Mesenchymal stem cell (in vitro differentiated cells and primary cell): ENCODE results near the gene SPDYC.

Experiments
- DNase-seq: peaks from one replicate; pipeline ENCODE4 v3.0.0-alpha.2; 2013
- H2AFZ ChIP-seq: one replicate; pipeline ENCODE4 v1.6.1; 2013; ENCODE audit warnings: low read depth, mild to moderate bottlenecking, control low read depth, inconsistent platforms, low read length, moderate library complexity
- H2AK5ac ChIP-seq: 2 replicates; pipeline ENCODE4 v1.6.1; 2013; ENCODE audit warnings: low read length, moderate library complexity, mild to moderate bottlenecking, inconsistent platforms; ENCODE audit not compliant: severe bottlenecking
- H2BK120ac ChIP-seq: one replicate; pipeline ENCODE4 v1.6.1; 2013; ENCODE audit warnings: low read depth, mild to moderate bottlenecking, inconsistent platforms, low read length, moderate library complexity
- H2BK12ac ChIP-seq, 2 experiments: one replicate each; pipeline ENCODE4 v1.6.1; 2013; ENCODE audit warnings: inconsistent platforms in 2 of 2, low read length in 2 of 2, mild to moderate bottlenecking in 2 of 2, moderate library complexity in 2 of 2, control low read depth in 1 of 2
- H2BK15ac ChIP-seq: one replicate; pipeline ENCODE4 v1.6.1; 2013; ENCODE audit warnings: mild to moderate bottlenecking, low read depth, inconsistent platforms; ENCODE audit not compliant: poor library complexity, severe bottlenecking
- H2BK5ac ChIP-seq: 2 replicates; pipeline ENCODE4 v1.6.1; 2013; ENCODE audit warnings: low read depth, mild to moderate bottlenecking, low read length, control low read depth, inconsistent platforms; ENCODE audit not compliant: poor library complexity, severe bottlenecking
- H3K14ac ChIP-seq, 2 experiments: one replicate each; pipeline ENCODE4 v1.6.1; 2013; ENCODE audit warnings: inconsistent platforms in 2 of 2, low read length in 2 of 2, control low read depth in 1 of 2, mild to moderate bottlenecking in 1 of 2, moderate library complexity in 1 of 2
- H3K18ac ChIP-seq, 2 experiments: one replicate each; pipeline ENCODE4 v1.6.1; 2013; ENCODE audit warnings: inconsistent platforms in 2 of 2, low read length in 2 of 2, control low read depth in 1 of 2, low read depth in 1 of 2, mild to moderate bottlenecking in 1 of 2
- H3K23ac ChIP-seq, 2 experiments: one replicate each; pipeline ENCODE4 v1.6.1; 2013; ENCODE audit warnings: inconsistent platforms in 2 of 2, low read length in 2 of 2, mild to moderate bottlenecking in 2 of 2, moderate library complexity in 2 of 2, control low read depth in 1 of 2
- H3K27ac ChIP-seq: 2 replicates; pipeline ENCODE4 v1.5.1; 2013; ENCODE audit warnings: mild to moderate bottlenecking, moderate library complexity, low read length, control low read depth, inconsistent platforms; ENCODE audit not compliant: poor library complexity, severe bottlenecking
- H3K27me3 ChIP-seq, 2 experiments: 2 replicates each; pipeline versions ENCODE4 v1.6.1 to v1.7.0; 2013; ENCODE audit warnings: low read length in 2 of 2, mild to moderate bottlenecking in 2 of 2, moderate library complexity in 2 of 2, control low read depth in 1 of 2, inconsistent platforms in 1 of 2; ENCODE audit not compliant: control insufficient read depth in 1 of 2, insufficient read depth in 1 of 2
- H3K36me3 ChIP-seq, 2 experiments: 2 replicates each; pipeline versions ENCODE4 v1.6.1 to v1.7.0; 2013; ENCODE audit warnings: low read length in 2 of 2, control low read depth in 1 of 2, inconsistent platforms in 1 of 2, low read depth in 1 of 2, mild to moderate bottlenecking in 1 of 2; ENCODE audit not compliant: insufficient read depth in 2 of 2, control insufficient read depth in 1 of 2
- H3K4ac ChIP-seq, 2 experiments: one replicate each; pipeline ENCODE4 v1.6.1; 2013; ENCODE audit warnings: inconsistent platforms in 2 of 2, low read length in 2 of 2, mild to moderate bottlenecking in 2 of 2, moderate library complexity in 2 of 2, control low read depth in 1 of 2, low read depth in 1 of 2
- H3K4me1 ChIP-seq: 2 replicates; pipeline ENCODE4 v1.6.1; 2013; ENCODE audit warnings: low read depth, low read length, control low read depth; ENCODE audit not compliant: control insufficient read depth, insufficient read depth
- H3K4me2 ChIP-seq: 2 replicates; pipeline ENCODE4 v1.6.1; 2013; ENCODE audit warnings: low read length, mild to moderate bottlenecking, inconsistent platforms; ENCODE audit not compliant: poor library complexity, severe bottlenecking
- H3K4me3 ChIP-seq, 2 experiments: 2 replicates each; pipeline versions ENCODE4 v1.5.1 to v1.7.0; 2013; ENCODE audit warnings: low read length in 2 of 2, mild to moderate bottlenecking in 2 of 2, control low read depth in 1 of 2, low read depth in 1 of 2; ENCODE audit not compliant: insufficient read depth in 1 of 2
- H3K79me1 ChIP-seq: replicated peaks from 2 replicates; pipeline ENCODE4 v1.6.1; 2013; ENCODE audit warnings: mild to moderate bottlenecking, control low read depth, low read length, inconsistent platforms; ENCODE audit not compliant: poor library complexity, severe bottlenecking
- H3K9ac ChIP-seq: 2 replicates; pipeline ENCODE4 v1.7.0; 2013; ENCODE audit warnings: mild to moderate bottlenecking, low read length, moderate library complexity
- H3K9me3 ChIP-seq: 2 replicates; pipeline ENCODE4 v1.7.0; 2013; ENCODE audit warnings: mild to moderate bottlenecking, low read length; ENCODE audit not compliant: control insufficient read depth
- H4K8ac ChIP-seq: one replicate; pipeline ENCODE4 v1.6.1; 2013; ENCODE audit warnings: inconsistent platforms, mild to moderate bottlenecking, low read length, moderate library complexity
- H4K91ac ChIP-seq: one replicate; pipeline ENCODE4 v1.6.1; 2013; ENCODE audit warnings: mild to moderate bottlenecking, low read length, inconsistent platforms
- WGBS: methylation state at CpG from one replicate; pipeline ENCODE4 v1.1.7; 2013; ENCODE audit warnings: mixed read lengths; 5-methylcytosine and 5-hydroxymethylcytosine counted together

Gene SPDYC

DNA sequence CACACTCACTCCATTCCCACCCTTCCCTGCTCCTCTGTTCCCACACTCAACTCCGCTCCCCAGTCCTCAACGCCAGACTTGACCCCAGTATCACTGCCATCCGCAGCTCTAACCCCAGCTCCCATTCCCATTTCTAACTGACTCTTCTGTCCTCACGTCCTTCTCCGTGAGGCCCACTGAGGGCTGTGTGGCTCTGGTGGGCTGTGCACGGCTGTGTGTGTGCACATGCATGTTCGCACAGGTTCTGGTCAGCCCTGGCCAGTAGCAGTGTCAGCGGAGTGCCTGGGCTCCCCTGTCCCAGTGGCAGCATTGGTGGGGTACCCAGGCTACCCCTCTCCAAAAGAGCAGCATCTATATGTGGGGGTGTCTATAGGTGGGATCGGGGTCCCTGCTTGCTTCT lies 16.7 kb downstream of the SPDYC start:
- H4K91ac ChIP-seq = no peak overlapping the region
- H3K4me3 ChIP-seq = no peak overlapping the region
- H2BK5ac ChIP-seq = no peak overlapping the region
- H2AFZ ChIP-seq = no peak overlapping the region
- peaks cover 20% of the 10 kb centered on the region for H3K4me1 ChIP-seq
- DNase-seq = no peak
- no peak overlapping the region for H3K14ac ChIP-seq
- no peaks in the 10 kb centered on the region for H3K9me3 ChIP-seq
- H2BK15ac ChIP-seq = no peak overlapping the region
- H3K27me3 ChIP-seq = no peaks in the 10 kb centered on the region
- 98% methylated on average over 9 of the region's 9 CpGs for WGBS
- peaks cover 47% of the 10 kb centered on the region for H3K79me1 ChIP-seq
- no peak overlapping the region for H3K23ac ChIP-seq
- H3K18ac ChIP-seq = no peak overlapping the region
- H2BK12ac ChIP-seq = no peak overlapping the region
- no peak overlapping the region for H2AK5ac ChIP-seq
- H3K27ac ChIP-seq = no peak overlapping the region
- H3K9ac ChIP-seq = no peak overlapping the region
- no peak overlapping the region for H3K4ac ChIP-seq
- H4K8ac ChIP-seq = no peak overlapping the region
- no peak overlapping the region for H2BK120ac ChIP-seq
- peaks cover 73 to 79% of the 10 kb centered on the region in 2 experiments for H3K36me3 ChIP-seq
- H3K4me2 ChIP-seq = no peak overlapping the region

DNA sequence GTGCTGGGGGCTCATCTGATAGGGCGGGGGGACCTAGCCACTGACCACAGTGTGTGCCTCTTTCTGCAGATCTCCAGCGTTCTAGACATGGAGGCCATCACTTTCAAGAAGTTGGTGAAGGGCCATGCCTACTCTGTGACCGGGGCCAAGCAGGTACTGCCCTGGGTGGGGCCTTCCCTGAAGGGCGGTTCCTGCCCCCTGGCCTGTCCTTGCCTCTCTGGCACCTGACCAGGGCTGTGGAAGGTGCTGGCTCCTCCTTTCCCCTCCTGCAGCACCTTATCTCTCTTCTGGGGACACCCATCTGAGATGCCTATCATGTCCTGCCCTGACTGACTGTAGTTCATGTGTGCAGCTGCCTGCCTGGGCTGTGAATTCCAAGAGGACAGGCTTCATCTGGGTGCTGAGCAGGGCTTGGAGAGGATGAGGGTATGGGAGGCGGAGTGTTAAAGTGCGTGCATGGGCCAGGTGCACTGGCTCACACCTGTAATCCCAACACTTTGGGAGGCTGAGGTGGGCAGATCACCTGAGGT lies 17.2 kb downstream of the SPDYC start:
- no peak overlapping the region for H2AFZ ChIP-seq
- H3K27me3 ChIP-seq = no peaks in the 10 kb centered on the region
- H4K91ac ChIP-seq = no peak overlapping the region
- H3K4me3 ChIP-seq = no peak overlapping the region
- H3K36me3 ChIP-seq = peaks cover 76 to 84% of the 10 kb centered on the region in 2 experiments
- H2BK15ac ChIP-seq = no peak overlapping the region
- H2BK120ac ChIP-seq = no peak overlapping the region
- H3K18ac ChIP-seq = no peak overlapping the region
- H3K9ac ChIP-seq = no peak overlapping the region
- H2AK5ac ChIP-seq = no peak overlapping the region
- no peak overlapping the region for H2BK5ac ChIP-seq
- H3K9me3 ChIP-seq = no peaks in the 10 kb centered on the region
- H3K14ac ChIP-seq = no peak overlapping the region
- no peak overlapping the region for H3K4me2 ChIP-seq
- H2BK12ac ChIP-seq = no peak overlapping the region
- H3K23ac ChIP-seq = no peak overlapping the region
- peaks cover 20% of the 10 kb centered on the region for H3K4me1 ChIP-seq
- no peak overlapping the region for H4K8ac ChIP-seq
- H3K79me1 ChIP-seq = peaks cover 47% of the 10 kb centered on the region
- H3K4ac ChIP-seq = no peak overlapping the region
- 95% methylated on average over 6 of the region's 6 CpGs for WGBS
- no peak for DNase-seq
- no peak overlapping the region for H3K27ac ChIP-seq

DNA sequence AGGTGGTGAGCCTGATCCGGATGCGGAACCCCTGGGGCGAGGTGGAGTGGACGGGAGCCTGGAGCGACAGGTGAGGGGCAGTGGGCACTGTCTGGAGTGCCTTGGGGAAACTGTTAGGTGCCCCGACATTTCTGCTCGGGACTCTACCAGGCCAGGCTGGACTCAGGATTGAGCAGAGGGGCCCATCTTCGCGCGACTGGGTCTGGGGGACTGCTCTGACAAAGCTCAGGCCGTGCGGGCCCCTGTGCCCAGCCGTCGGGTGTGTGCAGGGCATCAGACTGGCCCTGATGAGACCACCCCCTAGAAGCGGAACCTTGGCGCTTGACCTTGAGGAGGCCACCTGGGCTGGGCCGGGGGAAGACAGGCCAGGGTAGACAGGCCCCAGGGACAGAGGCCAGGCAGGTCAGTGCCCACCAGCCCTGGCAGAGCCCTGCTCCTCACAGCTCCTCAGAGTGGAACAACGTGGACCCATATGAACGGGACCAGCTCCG lies 18.0 kb downstream of the SPDYC start:
- Histone ChIP-seq H3K27me3 (no peaks in the 10 kb centered on the region), H3K18ac (no peak overlapping the region), H3K4me1 (peaks cover 15% of the 10 kb centered on the region), H3K36me3 (peaks cover 73 to 89% of the 10 kb centered on the region in 2 experiments), H4K8ac (peak overlapping the region; percentile 10), H3K4me2 (no peak overlapping the region), H2BK15ac (no peak overlapping the region), H3K27ac (no peak overlapping the region), H2BK120ac (no peak overlapping the region), H3K4me3 (no peak overlapping the region), H3K79me1 (peaks cover 49% of the 10 kb centered on the region), H3K23ac (no peak overlapping the region), H3K9ac (no peak overlapping the region), H4K91ac (no peak overlapping the region), H3K4ac (no peak overlapping the region), H2AFZ (no peak overlapping the region), H3K9me3 (no peaks in the 10 kb centered on the region), H2BK5ac (no peak overlapping the region), H2AK5ac (no peak overlapping the region), H3K14ac (no peak overlapping the region), H2BK12ac (no peak overlapping the region)
- no peak for DNase-seq
- 97% methylated on average over 20 of the region's 20 CpGs for WGBS

DNA sequence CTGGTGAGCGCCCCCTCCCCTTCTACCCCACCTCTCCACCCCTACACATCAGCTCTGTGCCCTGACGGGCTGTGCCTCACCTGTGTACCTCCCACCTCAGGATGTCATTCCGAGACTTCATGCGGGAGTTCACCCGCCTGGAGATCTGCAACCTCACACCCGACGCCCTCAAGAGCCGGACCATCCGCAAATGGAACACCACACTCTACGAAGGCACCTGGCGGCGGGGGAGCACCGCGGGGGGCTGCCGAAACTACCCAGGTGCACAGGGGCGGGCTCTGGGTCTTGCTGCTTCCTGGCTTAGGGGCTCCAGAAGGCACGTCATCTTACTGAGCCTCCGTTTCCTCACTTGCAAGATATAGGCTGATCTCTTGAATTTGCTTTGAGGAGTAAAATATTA lies 18.5 kb downstream of the SPDYC start:
- H3K9me3 ChIP-seq = no peaks in the 10 kb centered on the region
- no peak overlapping the region for H2AFZ ChIP-seq
- no peak overlapping the region for H3K14ac ChIP-seq
- H3K9ac ChIP-seq = no peak overlapping the region
- no peak overlapping the region for H4K8ac ChIP-seq
- H4K91ac ChIP-seq = no peak overlapping the region
- H3K27me3 ChIP-seq = no peaks in the 10 kb centered on the region
- peaks cover 45% of the 10 kb centered on the region for H3K79me1 ChIP-seq
- H2BK12ac ChIP-seq = no peak overlapping the region
- H2AK5ac ChIP-seq = no peak overlapping the region
- H3K18ac ChIP-seq = no peak overlapping the region
- H3K4ac ChIP-seq = no peak overlapping the region
- 97% methylated on average over 18 of the region's 18 CpGs for WGBS
- H3K27ac ChIP-seq = no peak overlapping the region
- no peak for DNase-seq
- H3K36me3 ChIP-seq = peaks cover 68 to 91% of the 10 kb centered on the region in 2 experiments
- no peak overlapping the region for H2BK5ac ChIP-seq
- no peak overlapping the region for H2BK120ac ChIP-seq
- no peak overlapping the region for H3K23ac ChIP-seq
- peaks cover 10% of the 10 kb centered on the region for H3K4me1 ChIP-seq
- H3K4me3 ChIP-seq = no peak overlapping the region
- no peak overlapping the region for H2BK15ac ChIP-seq
- H3K4me2 ChIP-seq = no peak overlapping the region
